Retinal pigment epithelial cell (primary cell): Measurements from ENCODE around the gene IGF2BP2.
"Not testable (repeated sequence)": the region's sequence is repeated elsewhere in the genome, so short reads cannot be mapped to it uniquely, and the experiment has no call there.

Experiments used
- DNase-seq: peaks from one replicate; pipeline ENCODE4 v3.0.0-alpha.2; 2010; ENCODE audit warnings: low read depth
- H3K4me3 ChIP-seq: 2 replicates; pipeline ENCODE4 v1.5.1; 2011; ENCODE audit warnings: mild to moderate bottlenecking, low read length, control low read depth, moderate library complexity
- CTCF ChIP-seq: conservative IDR thresholded peaks from 2 replicates; pipeline ENCODE4 v1.5.1; 2011; ENCODE audit warnings: low read depth, low read length, control low read depth, inconsistent platforms

IGF2BP2 gene

GRCh38 chr3:185645596-185646381 lies 179.1 kb downstream of the IGF2BP2 start:
- no peak for DNase-seq
- TF ChIP-seq CTCF: no peak
- H3K4me3 ChIP-seq: no peak overlapping the region

- DNase-seq, H3K4me3 ChIP-seq: not testable (repeated sequence)
Measured at GRCh38 chr3:185645191-185645590, 179.7 kb downstream of the IGF2BP2 start.

- no peak for DNase-seq
- TF ChIP-seq CTCF: no peak
Measured at GRCh38 chr3:185640308-185640707, 184.5 kb downstream of the IGF2BP2 start.

DNA sequence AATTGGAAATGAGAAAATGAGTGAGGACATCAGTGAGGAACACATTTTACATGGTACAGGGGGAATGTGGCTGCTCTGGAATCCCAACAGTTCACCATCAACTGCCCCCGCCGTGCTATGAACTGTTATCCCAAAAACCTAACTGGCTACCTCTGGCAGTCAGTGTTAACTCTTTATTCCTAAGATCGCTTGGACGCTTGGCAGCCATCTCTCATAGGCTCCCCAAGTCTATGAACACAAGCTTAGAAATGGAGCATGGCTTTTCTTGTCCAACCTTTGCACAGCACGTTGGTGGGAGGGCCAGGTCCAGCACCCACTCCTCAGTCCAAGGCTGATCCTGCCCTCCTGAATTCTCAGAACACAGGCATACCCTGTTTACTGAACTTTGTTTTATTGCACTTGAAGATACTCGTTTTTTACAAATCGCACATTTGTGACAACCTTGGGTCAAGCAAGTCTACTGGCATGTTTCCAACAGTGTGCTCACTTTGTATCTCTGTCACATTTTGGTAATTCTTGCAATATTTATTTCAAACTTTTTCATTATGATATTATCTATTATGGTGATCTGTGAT lies 185.1 kb downstream of the IGF2BP2 start:
- no peak overlapping the region for H3K4me3 ChIP-seq
- DNase-seq: no peak
- no peak for TF ChIP-seq CTCF

More at GRCh38 chr3:185640308-185640707, 184.5 kb downstream of the IGF2BP2 start:
- no peak overlapping the region for H3K4me3 ChIP-seq

- H3K4me3 ChIP-seq, DNase-seq: not testable (repeated sequence)
Measured at GRCh38 chr3:185638651-185639050, 186.2 kb downstream of the IGF2BP2 start.

DNA sequence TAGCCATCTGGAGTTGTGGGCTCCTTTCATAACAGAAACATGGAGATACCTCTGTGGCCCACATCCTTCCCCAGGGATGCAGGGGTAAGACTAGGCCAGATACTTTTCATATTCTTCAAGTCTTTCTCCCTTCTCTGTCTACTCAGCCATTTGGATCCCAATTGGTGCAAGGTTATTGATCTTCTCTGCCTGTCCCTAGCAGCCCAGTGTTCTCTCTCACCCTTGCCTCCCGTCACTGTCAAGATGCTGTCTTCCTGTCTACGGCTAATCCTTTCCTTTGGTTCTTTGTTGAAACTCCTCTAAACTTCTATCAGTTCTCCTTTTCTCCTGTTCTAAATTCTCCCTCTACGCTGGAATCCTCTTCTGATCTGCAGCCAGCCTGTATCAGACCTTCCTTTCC lies 187.5 kb downstream of the IGF2BP2 start:
- no peak for DNase-seq
- H3K4me3 ChIP-seq: no peak overlapping the region
- TF ChIP-seq CTCF: no peak

- no peak overlapping the region for H3K4me3 ChIP-seq
- DNase-seq: no peak
- no peak for TF ChIP-seq CTCF
Measured at GRCh38 chr3:185632996-185633395, 191.8 kb downstream of the IGF2BP2 start.

GRCh38 chr3:185631508-185632206 lies 193.2 kb downstream of the IGF2BP2 start:
- DNase-seq: no peak
- H3K4me3 ChIP-seq: no peak overlapping the region
- TF ChIP-seq CTCF: no peak
